Keratinocyte (primary cell): Measurements from ENCODE around the gene NEGR1. TPM values are rescaled to one million over a fixed set of nuclear protein-coding genes. Genes with fewer than 3 reads are reported as not detected.

ENCODE experiments used
- DNase-seq: peaks from one replicate; pipeline ENCODE4 v3.0.0-alpha.2; 2011; ENCODE audit warnings: low read depth, missing footprints, low spot score
- FAIRE-seq: peaks from 2 replicates; lab custom pipeline; 2011; peaks lifted over from hg19 to GRCh38; lab: Jason Lieb, UNC
- H2AFZ ChIP-seq: 2 replicates; pipeline ENCODE4 v1.6.0; 2012; ENCODE audit warnings: low read length, control low read depth, inconsistent platforms; ENCODE audit not compliant: control insufficient read depth
- H3K27ac ChIP-seq: 2 replicates; pipeline ENCODE4 v1.5.1; 2011; ENCODE audit warnings: low read length; ENCODE audit not compliant: control insufficient read depth, insufficient read depth
- H3K27me3 ChIP-seq: 3 replicates; pipeline ENCODE4 v1.6.0; 2011; ENCODE audit warnings: low read length; ENCODE audit not compliant: control insufficient read depth, insufficient read depth; ENCODE audit errors: extremely low read depth
- H3K36me3 ChIP-seq, 2 experiments: 2 replicates in 1 of 2; 3 replicates in 1 of 2; pipeline ENCODE4 v1.5.1; 2011; ENCODE audit warnings: low read length in 2 of 2, mild to moderate bottlenecking in 1 of 2; ENCODE audit not compliant: control insufficient read depth in 2 of 2, insufficient read depth in 2 of 2; ENCODE audit errors: extremely low read depth in 1 of 2
- H3K4me1 ChIP-seq: 3 replicates; pipeline ENCODE4 v1.5.1; 2011; ENCODE audit warnings: low read length; ENCODE audit not compliant: control insufficient read depth, insufficient read depth; ENCODE audit errors: extremely low read depth
- H3K4me2 ChIP-seq: 3 replicates; pipeline ENCODE4 v1.6.0; 2011; ENCODE audit warnings: low read depth, low read length; ENCODE audit not compliant: control insufficient read depth, insufficient read depth; ENCODE audit errors: extremely low read depth
- H3K4me3 ChIP-seq, 3 experiments: fragments of 200-600 bp in 1 of 3; sonication (generic) in 1 of 3; 2 replicates in 2 of 3; 3 replicates in 1 of 3; pipeline ENCODE4 v1.5.1; 2011 to 2016; ENCODE audit warnings: low read length in 3 of 3, mild to moderate bottlenecking in 3 of 3, control low read depth in 2 of 3, inconsistent platforms in 1 of 3, low read depth in 1 of 3, mixed read lengths in 1 of 3, mixed run types in 1 of 3, moderate library complexity in 1 of 3; ENCODE audit not compliant: control insufficient read depth in 2 of 3, insufficient read depth in 2 of 3; ENCODE audit errors: extremely low read depth in 1 of 3
- H3K79me2 ChIP-seq: 2 replicates; pipeline ENCODE4 v1.6.0; 2012; ENCODE audit warnings: low read length; ENCODE audit not compliant: control insufficient read depth, insufficient read depth
- H3K9ac ChIP-seq: 3 replicates; pipeline ENCODE4 v1.6.0; 2011; ENCODE audit warnings: low read length; ENCODE audit not compliant: control insufficient read depth, insufficient read depth; ENCODE audit errors: extremely low read depth
- H3K9me1 ChIP-seq: 3 replicates; pipeline ENCODE4 v1.6.0; 2011; ENCODE audit warnings: low read length; ENCODE audit not compliant: control insufficient read depth, insufficient read depth; ENCODE audit errors: extremely low read depth
- H3K9me3 ChIP-seq: 2 replicates; pipeline ENCODE4 v1.5.1; 2012; ENCODE audit warnings: low read depth, low read length; ENCODE audit not compliant: control insufficient read depth
- H4K20me1 ChIP-seq: 3 replicates; pipeline ENCODE4 v1.6.0; 2011; ENCODE audit warnings: low read length; ENCODE audit not compliant: control insufficient read depth, insufficient read depth; ENCODE audit errors: extremely low read depth
- CTCF ChIP-seq, 3 experiments: IDR thresholded peaks in 1 of 3; conservative IDR thresholded peaks in 1 of 3; optimal IDR thresholded peaks in 1 of 3; 2 replicates in 2 of 3; 3 replicates in 1 of 3; pipeline versions ENCODE3 to v1.5.1; 2011; ENCODE audit warnings: low read length in 3 of 3, mild to moderate bottlenecking in 3 of 3, moderate library complexity in 2 of 3, control low read depth in 1 of 3, inconsistent platforms in 1 of 3; ENCODE audit not compliant: insufficient read depth in 2 of 3; ENCODE audit errors: extremely low read depth in 1 of 3
- EZH2 ChIP-seq: IDR thresholded peaks from one replicate; pipeline ENCODE4 v1.6.1; 2012; ENCODE audit warnings: inconsistent platforms, mild to moderate bottlenecking, low read length, moderate library complexity
- dilution Hi-C: fragments of 300-500 bp; cut with MboI; formaldehyde crosslinking; loops from one replicate; pipeline ENCODE4 v1.7.0; 2020; ENCODE audit warnings: low sequenced_read_pairs; ENCODE audit not compliant: extremely low pct_ligation_motif_present
- polyA plus RNA-seq, 5 experiments: library from polyadenylated mRNA; depleted of rRNA in 3 of 5; stranded (reverse) in 3 of 5; stranded (forward) in 1 of 5; unstranded in 1 of 5; fragments of >200 nt; gene quantifications; 1 replicate in 1 of 5; 2 replicates in 3 of 5; 3 replicates in 1 of 5; pipeline versions ENCODE4 v1.2.1 to v1.2.3, GENCODE V29; 2011 to 2012; ENCODE audit warnings: missing spikeins in 2 of 5, low read depth in 1 of 5, low replicate concordance in 1 of 5

Gene NEGR1
- polyA plus RNA-seq, 1 donor (not counting 4 experiments of a cell fraction or from before 2014, with no cell fraction given) = 1.6 TPM

- Histone ChIP-seq H3K27me3 (no peaks in the 10 kb centered on the region), H4K20me1 (no peaks in the 10 kb centered on the region), H3K4me1 (no peaks in the 10 kb centered on the region), H3K4me2 (no peak overlapping the region), H3K79me2 (no peaks in the 10 kb centered on the region), H3K9me1 (no peaks in the 10 kb centered on the region), H3K4me3 (no peak overlapping the region), H3K36me3 (no peaks in the 10 kb centered on the region), H3K27ac (no peak overlapping the region), H2AFZ (no peak overlapping the region), H3K9ac (no peak overlapping the region), H3K9me3 (no peaks in the 10 kb centered on the region)
- FAIRE-seq (no peak), DNase-seq (no peak)
- TF ChIP-seq CTCF (optimal IDR thresholded peaks at IDR 0.05 in 1 of 3, IDR thresholded peaks at IDR 0.05 in 1 of 3, conservative IDR thresholded peaks at IDR 0.05 in 1 of 3; ENCODE audit: extremely low read depth in 1 of 3, insufficient read depth in 2 of 3, low read length in 3 of 3) = no peak
- no peak for TF ChIP-seq EZH2
- dilution Hi-C loops = no loop called here
These were observed 588.8 kb downstream of the NEGR1 start for GRCh38 chr1:71693581-71693980.

- H2AFZ ChIP-seq = no peak overlapping the region
- no peak overlapping the region for H3K9ac ChIP-seq
- H3K4me1 ChIP-seq = no peaks in the 10 kb centered on the region
- H3K9me1 ChIP-seq = no peaks in the 10 kb centered on the region
- no peak for FAIRE-seq
- no peak for DNase-seq
- no peaks in the 10 kb centered on the region for H3K27me3 ChIP-seq
- no peak for TF ChIP-seq EZH2
- TF ChIP-seq CTCF (optimal IDR thresholded peaks at IDR 0.05 in 1 of 3, IDR thresholded peaks at IDR 0.05 in 1 of 3, conservative IDR thresholded peaks at IDR 0.05 in 1 of 3; ENCODE audit: extremely low read depth in 1 of 3, insufficient read depth in 2 of 3, low read length in 3 of 3) = no peak
- no peak overlapping the region for H3K4me2 ChIP-seq
- no peaks in the 10 kb centered on the region for H3K79me2 ChIP-seq
- no peaks in the 10 kb centered on the region for H4K20me1 ChIP-seq
- no peak overlapping the region for H3K4me3 ChIP-seq
- H3K9me3 ChIP-seq = no peaks in the 10 kb centered on the region
- no peak overlapping the region for H3K27ac ChIP-seq
- dilution Hi-C loops = no loop called here
- no peaks in the 10 kb centered on the region for H3K36me3 ChIP-seq
These were observed 592.7 kb downstream of the NEGR1 start for GRCh38 chr1:71689635-71690034.
